Frontal cortex (tissue), 4 donors: ENCODE measurements around the gene C20orf202. TPM values are rescaled to one million over a fixed set of nuclear protein-coding genes. Genes with fewer than 3 reads are reported as not detected.
"Not testable (repeated sequence)": the region's sequence is repeated elsewhere in the genome, so short reads cannot be mapped to it uniquely, and the experiment has no call there.

Experiments used
- DNase-seq, 2 donors: peaks; one replicate each; pipeline ENCODE4 v3.0.0; 2012; ENCODE audit warnings: low spot score in 2 of 2
- FAIRE-seq: peaks from 2 replicates; lab custom pipeline; 2012; peaks lifted over from hg19 to GRCh38; lab: Jason Lieb, UNC
- total RNA-seq: library from RNA; depleted of rRNA; stranded (reverse); fragments of >200 nt; gene quantifications from one replicate; pipeline ENCODE4 v1.2.3, GENCODE V29; 2014
- donor health status: control.
- donor health status: control.
- donor health status: control.

Gene C20orf202
- total RNA-seq, 1 donor from 2014 or later, result 0.41 TPM

DNA sequence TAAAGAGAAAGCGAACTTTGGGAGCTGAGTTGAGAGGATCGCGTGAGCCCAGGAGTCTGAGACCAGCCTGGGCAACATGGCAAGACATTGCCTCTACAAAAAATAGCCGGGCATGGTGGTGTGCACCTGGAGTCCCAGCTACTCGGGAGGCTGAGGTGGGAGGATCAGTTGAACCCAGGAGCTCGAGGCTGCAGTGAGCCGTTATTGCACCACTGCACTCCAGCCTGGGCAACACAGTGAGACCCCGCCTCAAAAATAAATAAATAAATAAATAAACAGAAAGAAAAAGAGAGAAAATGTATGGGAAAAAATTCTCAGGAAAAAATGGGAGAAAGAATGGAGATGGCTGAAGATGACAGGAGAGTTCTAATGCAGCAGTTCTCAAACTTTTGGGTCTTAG, 2.5 kb downstream of the C20orf202 start:
- DNase-seq, result no peak
- FAIRE-seq, result no peak

DNA sequence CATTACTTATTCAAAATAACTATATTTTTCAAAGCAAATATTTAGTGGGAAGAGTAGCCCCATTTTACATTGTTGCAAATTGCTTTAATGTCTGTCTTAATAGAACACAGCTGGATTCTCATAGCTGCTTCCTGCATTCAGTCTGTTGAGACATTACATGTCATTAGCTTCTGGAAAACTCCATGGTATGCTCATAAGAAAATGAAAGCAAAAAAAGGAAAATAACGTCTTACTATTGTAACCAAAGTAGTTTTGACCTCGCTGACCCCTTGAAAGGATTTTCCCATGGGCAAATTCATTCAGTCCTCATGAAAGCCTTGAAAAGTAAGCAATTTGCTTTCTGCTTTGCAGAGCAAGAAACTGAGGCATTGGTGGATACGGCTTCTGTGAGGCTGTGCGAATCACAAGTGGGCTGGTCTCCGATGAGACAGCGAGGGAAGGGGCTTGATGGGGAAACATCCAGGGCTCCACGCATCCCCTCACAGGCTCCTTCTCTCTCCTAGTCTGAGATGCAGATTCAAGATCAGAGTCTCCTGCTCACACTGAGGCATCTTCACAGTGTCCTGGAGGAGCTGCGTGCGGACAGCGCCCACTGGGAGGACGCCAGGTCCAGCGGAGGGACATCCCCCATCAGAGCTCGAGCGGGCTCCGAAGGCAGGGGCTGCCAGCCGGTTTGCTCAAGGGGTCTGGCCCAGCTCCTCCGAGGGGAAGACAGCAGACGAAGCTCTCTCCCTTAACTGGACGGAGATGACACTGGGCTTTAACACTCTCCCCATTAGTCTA, 3.3 kb downstream of the C20orf202 start:
- FAIRE-seq (no peak), DNase-seq (no peak)

DNA sequence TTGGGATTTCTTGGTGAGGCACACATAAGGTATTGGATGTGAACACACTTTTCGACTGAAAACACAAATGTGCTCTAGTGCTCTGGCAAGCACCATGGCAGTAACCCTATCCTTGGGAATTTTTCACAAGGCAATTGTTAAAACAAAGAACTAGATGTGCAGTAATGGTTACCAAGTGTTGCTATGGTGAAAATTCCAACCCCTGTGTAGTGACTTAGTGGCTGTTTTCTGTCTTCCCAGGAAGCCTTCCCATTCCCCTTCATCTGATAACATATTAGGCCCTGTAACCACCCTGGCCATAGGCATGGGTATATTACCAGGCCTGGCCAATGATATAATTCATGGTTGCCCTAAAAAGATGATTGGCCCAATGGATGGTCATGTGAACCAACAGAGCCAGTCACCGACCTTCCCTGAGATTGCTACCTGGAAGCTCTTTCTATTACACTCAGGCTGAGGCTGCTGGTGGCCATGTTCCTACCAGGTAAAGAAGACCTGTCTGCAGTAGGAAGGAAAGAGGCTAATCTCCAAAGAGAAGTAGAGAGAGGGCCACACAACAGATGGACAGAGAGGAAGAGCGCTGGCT, 4.1 kb downstream of the C20orf202 start:
- DNase-seq (no peak), FAIRE-seq (no peak)

DNA sequence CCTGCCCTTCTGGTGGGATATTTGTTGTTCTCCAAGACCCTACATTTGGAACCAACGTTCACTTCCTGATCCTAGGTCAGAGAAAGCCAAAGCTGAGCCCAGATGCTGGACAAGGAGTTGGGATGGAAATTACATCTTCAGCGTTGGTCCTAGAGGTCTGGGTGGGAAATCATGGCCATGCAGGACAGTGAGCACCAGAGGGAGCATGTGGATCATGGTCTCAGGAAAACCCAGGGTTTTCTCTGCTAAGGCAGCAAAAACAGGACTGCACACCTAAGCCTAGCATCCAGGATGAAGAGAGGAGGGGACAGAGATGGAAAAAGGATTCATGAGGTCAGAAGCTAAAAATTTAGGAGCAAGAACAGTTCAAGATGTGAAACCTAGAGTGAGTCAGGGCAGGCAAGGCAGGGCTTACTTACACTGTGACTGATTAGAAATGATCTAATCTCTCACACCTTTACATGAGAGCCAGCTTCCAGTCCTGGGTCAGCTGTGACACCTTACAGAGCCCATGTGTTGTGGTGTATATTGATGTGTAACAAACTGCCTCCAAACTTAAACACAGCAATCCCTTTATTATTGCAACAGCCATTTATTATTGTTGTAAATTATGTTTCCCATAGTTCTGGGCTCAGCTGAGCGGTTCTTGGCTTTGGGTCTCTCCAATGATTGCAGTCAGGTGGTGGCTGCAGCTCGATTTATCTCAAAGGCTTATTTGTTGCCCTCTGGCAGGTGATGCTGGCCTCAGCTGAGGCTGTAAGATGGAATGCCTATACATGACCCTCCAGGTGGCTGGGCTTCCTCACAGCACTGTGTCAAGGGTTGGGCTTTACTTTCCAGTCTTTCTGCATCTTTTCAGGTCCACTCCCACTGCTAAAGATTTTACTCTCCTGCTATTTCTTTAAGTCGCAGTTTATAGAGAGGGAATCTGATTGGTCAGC, 6.5 kb downstream of the C20orf202 start:
- no peak for FAIRE-seq
- no peak for DNase-seq

DNA sequence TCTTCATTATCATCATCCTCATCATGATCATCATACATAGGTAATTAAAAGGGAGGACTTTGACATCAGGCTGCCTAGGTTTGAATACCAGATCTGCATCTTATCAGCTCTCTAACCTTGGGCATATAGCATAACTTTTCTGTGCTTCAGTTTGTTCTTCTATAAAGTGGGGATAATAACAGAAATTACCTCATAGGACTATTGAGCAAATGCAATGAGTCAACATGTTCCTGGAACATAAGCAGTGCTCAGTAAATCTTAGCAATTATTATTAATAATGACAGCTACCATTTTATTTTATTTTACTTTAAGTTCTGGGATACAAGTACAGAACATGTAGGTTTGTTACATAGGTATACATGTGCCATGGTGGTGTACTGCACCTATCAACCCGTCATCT, 7.2 kb downstream of the C20orf202 start:
- DNase-seq (no peak), FAIRE-seq (no peak)

DNA sequence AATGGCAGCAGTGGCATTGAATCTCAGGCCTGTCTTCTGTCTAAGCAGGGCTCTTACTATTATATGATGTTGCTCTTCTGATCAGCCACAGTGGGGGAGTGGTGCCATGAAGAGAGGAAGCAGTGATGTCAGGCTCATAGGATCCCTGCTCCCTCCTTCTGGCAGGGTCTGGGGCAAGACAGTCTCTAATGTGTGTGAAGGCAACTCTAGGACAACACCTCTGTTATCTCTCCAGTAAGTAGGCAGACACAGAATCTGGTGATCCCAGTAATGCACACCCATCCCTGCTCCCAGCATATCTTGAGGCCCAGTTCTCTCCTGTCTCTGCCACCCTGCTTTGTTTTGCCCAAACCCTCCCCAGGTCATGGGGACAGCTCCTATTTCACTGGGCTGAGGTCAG, 8.8 kb downstream of the C20orf202 start:
- DNase-seq (no peak), FAIRE-seq (no peak)

DNA sequence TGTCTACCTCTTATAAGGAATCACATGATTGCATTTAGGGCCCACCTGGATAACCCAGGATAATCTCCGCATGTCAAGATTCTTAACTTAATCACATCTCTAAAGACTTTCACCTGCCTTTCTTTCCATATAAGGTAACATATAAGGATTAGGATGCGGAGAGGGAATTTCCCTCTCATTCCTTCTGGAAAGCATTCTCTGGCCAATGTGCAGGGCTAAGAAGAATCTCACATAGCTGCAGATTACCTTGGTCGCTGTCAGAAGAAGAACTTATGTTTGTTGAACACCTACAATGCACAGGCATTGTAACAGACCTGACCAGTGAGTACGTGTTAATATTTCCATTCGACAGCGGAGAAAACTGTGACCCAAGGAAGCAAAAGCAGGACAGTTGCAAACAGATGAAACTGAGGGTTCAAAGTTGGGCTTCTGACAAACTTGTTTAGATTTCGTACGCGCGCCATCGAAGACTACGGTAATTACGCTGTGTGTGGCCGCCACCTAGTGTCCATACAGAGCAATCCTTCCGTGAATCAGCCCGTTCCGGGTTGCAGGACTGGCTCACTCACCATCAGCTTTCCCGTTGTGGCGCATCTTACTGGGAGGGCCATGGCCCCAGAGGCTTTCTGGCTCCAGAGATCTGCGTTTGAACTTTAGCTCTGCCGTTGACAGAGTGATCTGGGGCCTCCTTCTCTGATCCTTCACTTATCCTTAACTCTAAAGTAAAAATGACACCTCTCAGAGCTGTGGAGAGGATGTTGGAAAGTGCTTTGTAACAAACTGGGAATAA, 9.5 kb downstream of the C20orf202 start:
- peak; percentile 32 to 63 for DNase-seq
- no peak for FAIRE-seq

DNA sequence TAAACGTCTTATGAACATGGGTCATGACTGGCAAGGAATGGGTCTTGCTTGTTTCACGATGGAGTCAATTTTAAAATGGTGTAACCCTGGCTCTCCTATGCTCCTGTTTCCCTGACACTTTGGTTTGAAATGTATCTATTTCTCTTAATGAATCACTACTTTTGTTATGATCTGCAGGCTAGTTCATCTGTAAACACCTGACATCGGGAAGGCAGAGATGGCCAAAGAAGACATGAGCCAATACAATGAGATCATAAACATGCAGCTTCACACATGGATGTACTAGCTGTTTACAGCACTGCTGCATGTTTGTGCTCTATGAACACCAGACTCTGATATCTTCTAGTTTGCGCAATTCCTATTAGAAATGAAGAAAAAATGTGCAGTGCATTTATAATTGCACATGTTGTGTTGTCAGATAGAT, 11.6 kb downstream of the C20orf202 start:
- no peak for FAIRE-seq

DNA sequence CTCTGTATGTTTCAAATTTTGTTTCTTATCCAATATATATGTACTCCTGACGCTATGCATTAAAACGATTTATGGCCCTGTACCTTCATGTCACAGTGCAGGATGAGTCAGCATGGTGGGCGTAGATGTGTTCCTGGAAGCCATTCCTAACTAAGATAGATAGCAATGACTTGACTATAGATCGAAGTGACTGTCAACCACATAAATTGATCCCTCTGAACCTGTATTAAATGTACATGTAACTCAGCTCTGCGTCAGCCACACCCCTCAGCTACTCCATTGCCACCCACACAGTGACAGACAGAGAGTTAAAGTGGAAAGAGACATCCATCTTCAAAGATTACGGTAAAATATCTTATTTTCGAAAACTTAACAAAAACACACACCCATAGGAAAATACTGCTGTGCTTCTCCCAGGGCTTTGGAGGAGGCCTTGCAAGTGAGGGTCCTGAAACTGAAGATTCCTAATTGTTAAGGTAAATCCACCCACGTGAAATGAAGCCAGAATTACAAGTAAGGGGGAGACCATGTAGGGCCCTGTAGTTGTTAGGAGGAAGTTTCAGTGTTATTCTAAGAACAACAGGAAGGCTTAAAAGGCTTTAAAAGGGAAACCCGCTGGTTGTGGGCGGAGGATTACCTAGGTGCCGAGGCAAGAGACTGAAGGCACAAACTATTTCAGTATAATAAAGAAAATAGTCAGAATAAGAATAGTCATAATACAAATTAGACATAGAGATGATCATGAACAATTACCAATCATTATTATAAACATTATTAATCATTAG, 12.3 kb downstream of the C20orf202 start:
- FAIRE-seq (no peak), DNase-seq (no peak)

More for the DNA sequence above, 11.6 kb downstream of the C20orf202 start:
- no peak for DNase-seq

DNA sequence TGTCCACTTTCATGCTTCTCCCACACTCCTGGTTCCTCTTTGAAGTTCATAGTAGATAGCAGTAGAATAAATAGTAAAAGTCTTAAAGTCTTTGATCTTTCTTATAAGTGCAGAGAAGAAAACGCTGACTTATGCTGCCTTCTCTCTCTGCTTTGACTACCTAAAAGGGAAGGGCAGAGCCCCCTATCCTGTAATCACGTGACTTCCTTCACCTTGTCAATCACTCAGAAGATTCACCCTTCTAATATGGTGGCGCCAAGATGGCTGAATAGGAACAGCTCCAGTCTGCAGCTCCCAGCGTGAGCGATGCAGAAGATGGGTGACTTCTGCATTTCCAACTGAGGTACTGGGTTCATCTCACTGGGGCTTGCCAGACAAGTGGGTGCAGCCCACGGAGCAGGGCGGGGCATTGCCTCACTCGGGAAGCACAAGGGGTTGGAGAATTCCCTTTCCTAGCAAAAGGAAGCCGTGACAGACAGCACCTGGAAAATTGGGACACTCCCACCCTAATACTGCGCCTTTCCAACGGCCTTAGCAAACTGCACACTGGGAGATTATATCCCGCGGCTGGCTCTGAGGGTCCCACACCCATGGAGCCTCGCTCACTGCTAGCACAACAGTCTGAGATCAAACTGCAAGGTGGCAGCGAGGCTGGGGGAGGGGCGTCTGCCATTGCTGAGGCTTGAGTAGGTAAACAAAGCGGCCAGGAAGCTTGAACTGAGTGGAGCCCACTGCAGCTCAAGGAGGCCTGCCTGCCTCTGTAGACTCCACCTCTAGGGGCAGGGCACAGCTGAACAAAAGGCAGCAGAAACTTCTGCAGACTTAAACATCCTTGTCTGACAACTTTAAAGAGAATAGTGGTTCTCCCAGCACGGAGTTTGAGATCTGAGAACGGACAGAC, 13.5 kb downstream of the C20orf202 start:
- FAIRE-seq, DNase-seq: not testable (repeated sequence)

DNA sequence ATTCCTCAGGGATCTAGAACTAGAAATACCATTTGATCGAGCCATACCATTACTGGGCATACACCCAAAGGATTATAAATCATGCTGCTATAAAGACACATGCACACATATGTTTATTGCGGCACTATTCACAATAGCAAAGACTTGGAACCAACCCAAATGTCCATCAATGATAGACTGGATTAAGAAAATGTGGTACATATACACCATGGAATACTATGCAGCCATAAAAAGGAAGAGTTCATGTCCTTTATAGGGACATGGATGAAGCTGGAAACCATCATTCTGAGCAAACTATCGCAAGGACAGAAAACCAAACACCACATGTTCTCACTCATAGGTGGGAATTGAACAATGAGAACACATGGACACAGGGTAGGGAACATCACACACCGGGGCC, 19.5 kb downstream of the C20orf202 start:
- DNase-seq, FAIRE-seq: not testable (repeated sequence)

DNA sequence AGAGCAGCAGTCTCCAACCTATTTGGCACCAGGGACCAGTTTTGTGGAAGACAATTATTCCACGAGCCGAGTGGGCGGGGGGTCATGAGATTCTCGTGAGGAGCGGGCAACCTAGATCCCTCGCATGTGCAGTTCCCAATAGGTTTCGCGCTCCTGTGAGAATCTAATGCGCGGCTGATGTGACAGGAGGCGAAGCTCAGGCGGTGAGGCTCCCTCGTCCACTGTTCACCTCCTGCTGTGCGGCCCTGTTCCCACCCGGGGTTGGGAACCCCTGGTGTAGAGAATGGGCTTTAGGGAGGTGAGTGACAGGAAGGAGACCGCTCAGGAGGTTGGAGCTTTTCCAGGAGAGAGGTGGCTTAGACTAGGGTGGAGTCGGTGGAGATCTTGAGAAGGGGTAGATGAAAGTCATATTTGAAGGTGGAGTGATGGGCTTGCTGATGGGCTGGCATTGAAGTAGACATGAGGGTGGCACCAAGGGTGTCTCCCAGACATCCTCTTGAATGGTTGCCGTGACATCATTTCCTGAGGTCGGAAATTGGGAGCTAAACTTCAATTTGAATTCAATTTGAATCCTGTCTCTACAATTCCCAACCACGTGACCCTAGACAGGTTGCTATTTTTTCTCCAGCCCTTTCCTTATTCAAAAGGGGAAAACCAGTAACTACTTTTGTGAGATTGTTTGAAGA, 21.1 kb downstream of the C20orf202 start:
- FAIRE-seq (no peak), DNase-seq (no peak)

DNA sequence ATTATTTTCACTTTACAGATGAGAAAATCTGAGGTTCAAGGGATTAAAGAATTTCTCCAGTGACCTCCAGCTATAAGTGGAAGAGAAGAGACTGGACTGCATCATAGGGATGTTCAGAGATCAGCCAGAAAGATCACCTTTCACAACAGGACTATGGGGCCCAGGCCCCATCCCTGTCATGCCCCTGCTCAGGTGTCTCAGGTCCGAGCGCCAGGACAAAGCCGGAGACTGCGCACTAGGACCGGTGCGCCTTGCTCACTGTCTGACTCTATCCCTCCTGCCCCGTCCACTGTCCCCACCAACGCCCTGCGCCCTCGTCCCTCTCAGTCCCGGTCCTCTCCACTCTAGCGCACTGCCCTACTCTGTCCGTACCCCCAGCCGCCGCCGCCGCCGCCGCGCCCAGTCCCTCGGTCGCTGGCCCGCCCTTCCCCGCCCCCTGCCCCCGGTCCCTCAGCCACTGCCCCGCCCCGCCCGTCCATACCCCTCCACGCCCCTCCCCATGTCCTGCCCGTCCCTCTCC, 22.1 kb downstream of the C20orf202 start:
- DNase-seq, result no peak

DNA sequence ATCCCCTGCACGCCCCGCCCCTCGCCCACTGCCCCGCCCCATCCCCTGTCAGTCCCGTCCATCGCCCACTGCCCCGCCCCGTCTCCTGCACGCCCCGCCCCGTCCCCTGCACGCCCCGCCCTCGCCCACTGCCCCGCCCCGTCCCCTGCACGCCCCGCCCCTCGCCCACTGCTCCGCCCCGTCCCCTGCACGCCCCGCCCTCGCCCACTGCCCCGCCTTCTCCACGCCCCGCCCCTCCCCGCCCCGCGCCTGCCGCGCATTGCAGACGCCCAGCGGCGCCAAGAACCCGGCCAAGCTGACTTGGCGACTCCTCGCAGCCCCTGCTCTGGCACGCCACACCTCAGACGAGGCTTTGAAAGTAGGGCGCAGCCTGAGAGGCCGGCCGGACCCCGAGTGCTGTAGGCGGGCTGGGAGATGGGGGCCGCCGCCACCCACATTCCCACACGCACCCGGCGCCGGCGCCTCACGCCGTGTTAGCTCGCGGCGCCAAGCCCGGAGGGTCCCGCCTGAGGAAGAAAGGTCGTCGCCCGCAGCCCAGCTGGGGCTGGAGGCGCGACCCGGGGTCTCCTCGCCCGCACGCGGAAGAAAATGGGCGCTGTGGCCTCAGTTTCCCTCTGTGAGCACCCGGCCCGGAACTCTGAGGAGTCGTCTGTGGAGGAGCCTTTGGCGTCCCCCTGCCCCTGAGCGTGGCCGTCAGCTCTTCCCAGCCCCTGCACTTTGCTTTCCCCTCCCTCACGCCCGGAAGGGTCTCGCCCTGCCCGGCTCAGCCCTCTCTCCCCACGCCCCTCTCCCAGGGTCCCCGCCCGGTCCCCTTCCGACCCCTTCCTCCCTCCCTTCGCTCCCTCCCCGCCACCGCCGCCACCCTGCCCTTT, 22.8 kb downstream of the C20orf202 start, which contains the start of gene RAD21L1:
Gene RAD21L1 (plus strand): TSS at position 262 of the 872 bp plus-strand sequence. CDS start 2,410 bp downstream, outside the sequence.
- FAIRE-seq, result no peak
- DNase-seq, result peak; percentile 77 to 92

More for the DNA sequence above, 22.1 kb downstream of the C20orf202 start:
- FAIRE-seq, result no peak

DNA sequence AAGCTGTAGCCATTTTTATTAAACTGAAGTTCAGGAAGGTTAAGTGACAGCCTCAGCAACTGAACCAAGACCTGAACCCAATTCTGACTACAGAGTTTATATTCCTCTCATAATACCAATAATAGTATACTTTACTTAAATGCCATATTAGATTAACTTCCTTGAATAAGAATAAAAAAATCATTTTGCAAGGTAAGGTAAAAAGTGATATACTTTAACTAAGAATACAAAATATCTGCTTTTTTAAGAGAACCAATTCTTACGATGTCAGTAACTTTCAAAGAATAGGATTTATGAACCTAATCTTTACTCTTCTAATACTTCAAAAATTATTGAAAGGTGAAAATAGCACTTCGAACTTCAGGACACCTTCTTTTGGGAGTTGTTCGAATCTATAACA, 26.3 kb downstream of the C20orf202 start:
- no peak for DNase-seq
- no peak for FAIRE-seq
